Spleen (tissue), 11 donors: ENCODE data around the gene PLEKHA4. TPM values are rescaled to one million over a fixed set of nuclear protein-coding genes. Genes with fewer than 3 reads are reported as not detected.

Experiments
- DNase-seq: peaks from one replicate; pipeline ENCODE4 v3.0.0-alpha.2; 2020
- H3K27ac ChIP-seq, 8 donors: fragments of 200-600 bp; sonication (generic) in 7 of 8; 1 replicate in 4 of 8; 2 replicates in 4 of 8; pipeline versions ENCODE4 v1.5.0 to v1.8.0; 2016 to 2021; ENCODE audit warnings: inconsistent platforms in 4 of 8, mild to moderate bottlenecking in 4 of 8, moderate library complexity in 1 of 8
- H3K27me3 ChIP-seq, 7 donors: fragments of 200-600 bp; sonication (generic) in 6 of 7; replicated peaks in 1 of 7; 1 replicate in 4 of 7; 2 replicates in 3 of 7; pipeline versions ENCODE4 v1.5.0 to v1.8.0; 2016 to 2021; ENCODE audit warnings: inconsistent platforms in 3 of 7, mild to moderate bottlenecking in 1 of 7
- H3K36me3 ChIP-seq, 6 donors: fragments of 200-600 bp; sonication (generic) in 5 of 6; 1 replicate in 4 of 6; 2 replicates in 2 of 6; pipeline versions ENCODE4 v1.5.0 to v1.8.0; 2016 to 2021; ENCODE audit warnings: inconsistent platforms in 2 of 6
- H3K4me1 ChIP-seq, 6 donors: fragments of 200-600 bp; sonication (generic) in 5 of 6; 1 replicate in 3 of 6; 2 replicates in 3 of 6; pipeline versions ENCODE4 v1.5.0 to v1.8.0; 2016 to 2021; ENCODE audit warnings: inconsistent platforms in 3 of 6
- H3K4me3 ChIP-seq, 8 donors: fragments of 200-600 bp; sonication (generic) in 7 of 8; 1 replicate in 4 of 8; 2 replicates in 4 of 8; pipeline versions ENCODE4 v1.5.0 to v1.8.0; 2016 to 2021; ENCODE audit warnings: inconsistent platforms in 4 of 8, mild to moderate bottlenecking in 4 of 8, moderate library complexity in 2 of 8
- H3K9me3 ChIP-seq, 8 donors: fragments of 200-600 bp; sonication (generic) in 7 of 8; 1 replicate in 4 of 8; 2 replicates in 4 of 8; pipeline versions ENCODE4 v1.5.0 to v1.8.0; 2016 to 2021; ENCODE audit warnings: inconsistent platforms in 4 of 8
- POLR2A ChIP-seq, 3 donors: fragments of 450-650 bp; IDR thresholded peaks; one replicate each; pipeline ENCODE4 v1.5.1; 2017; ENCODE audit warnings: antibody characterized with exemption in 3 of 3, mild to moderate bottlenecking in 1 of 3
- POLR2AphosphoS5 ChIP-seq, 3 donors: sonication (generic); formaldehyde crosslinking; IDR thresholded peaks; one replicate each; pipeline ENCODE4 v1.5.1; 2017; ENCODE audit warnings: antibody characterized with exemption in 3 of 3
- WGBS, 5 donors: extraction: QIAGEN DNeasy Blood & Tissue Kit in 3 of 5; methylation state at CpG; one replicate each; pipeline versions ENCODE4 v1.1.5 to v1.1.7; 2013 to 2018; 5-methylcytosine and 5-hydroxymethylcytosine counted together
- intact Hi-C: fragments of 100-400 bp; cut with DNase I; formaldehyde crosslinking; loops from one replicate; pipeline ENCODE4 v1.15.0; 2023; ENCODE audit warnings: low total_unique reads
- polyA plus RNA-seq, 3 donors: library from polyadenylated mRNA; stranded (reverse); fragments of 200-250 nt; gene quantifications; one replicate each; pipeline ENCODE4 v1.2.1, GENCODE V29; 2013
- total RNA-seq, 7 donors: library from RNA; depleted of rRNA in 3 of 7; stranded (reverse); fragments of >200 nt in 3 of 7; fragmentation: NEBNext Ultra II Directional in 4 of 7; extraction: Animal tissue kit (Norgen Biotek cat#: 25700) in 4 of 7; gene quantifications; one replicate each; pipeline versions ENCODE4 v1.1.0 to v1.2.1, GENCODE V29; 2016 to 2021
- TF ChIP-seq, protein P1 (sequence below), 11 experiments: fragments of 200-600 bp in 7 of 11; fragments of 450-650 bp in 4 of 11; sonication (generic) in 4 of 11; IDR thresholded peaks in 8 of 11; conservative IDR thresholded peaks in 3 of 11; 1 replicate in 7 of 11; 2 replicates in 4 of 11; pipeline versions ENCODE4 v1.4.0 to v1.8.0; 2016 to 2021; ENCODE audit warnings: antibody characterized with exemption in 11 of 11, inconsistent platforms in 4 of 11, mild to moderate bottlenecking in 1 of 11
- donor health status: healthy with polysubstance abuse.
- donor health status: DM: no; HTN: no; CAD: no; lungs with moderate emphysema.
- donor health status: DM: no; HTN: no; CAD: no.
- donor health status: Bipolar disorder and iron deficiency.
- donor health status: healthy.
- donor health status: DM: no; HTN: no; CAD: no.
- donor health status: DM: yes; HTN: yes; CAD: no.

PLEKHA4 gene
- total and polyA plus RNA-seq, 10 donors = 8.6 to 24.2 (median 14.9) TPM

DNA sequence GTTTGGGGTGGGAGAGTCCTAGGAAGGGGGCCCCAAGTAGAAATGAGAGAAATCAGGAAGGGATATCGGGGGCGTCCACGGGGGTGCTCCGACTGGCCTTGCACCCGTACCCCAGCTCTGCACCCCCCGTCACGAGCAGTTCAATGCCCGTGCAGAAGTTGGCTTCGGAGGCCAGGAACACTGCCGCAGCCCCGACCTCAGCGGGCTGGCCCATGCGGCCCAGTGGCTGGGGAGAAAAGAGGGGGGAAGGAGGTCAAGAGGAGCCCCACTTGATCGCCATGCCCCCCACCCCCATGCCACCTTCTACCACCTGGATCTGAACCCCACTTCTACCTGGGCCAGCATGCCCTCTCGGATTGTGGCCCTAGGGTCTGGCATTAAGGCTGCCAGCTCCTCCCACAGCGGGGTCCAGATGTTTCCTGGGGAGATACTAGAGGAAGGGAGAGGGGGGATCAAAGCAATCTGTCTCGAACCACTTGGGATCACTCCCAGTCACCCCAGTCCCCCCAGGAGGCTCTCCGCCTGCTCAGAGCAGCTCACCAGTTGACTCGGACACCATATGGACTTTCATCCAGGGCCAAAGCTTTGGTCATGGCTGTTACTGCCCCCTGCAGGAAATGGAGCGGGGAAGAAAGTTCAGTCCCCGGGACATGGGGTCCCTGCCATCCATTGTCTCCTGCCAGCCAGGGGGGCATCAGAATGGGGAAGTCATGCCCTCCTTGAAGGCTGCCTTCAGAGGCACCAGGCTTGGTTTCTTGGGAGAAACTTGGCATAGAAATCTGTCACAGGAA, 55.1 kb downstream of the PLEKHA4 start:
- Histone ChIP-seq H3K9me3 (no peaks in the 10 kb centered on the region), H3K4me1 (peaks cover 15 to 52% (median 26%) of the 10 kb centered on the region in 6 donors), H3K27me3 (peaks cover 0 to 8% (median 0%) of the 10 kb centered on the region in 7 donors), H3K4me3 (no peak overlapping the region), H3K36me3 (no peaks in the 10 kb centered on the region), H3K27ac (peak overlapping the region in 3 of 8 donors; percentile 81 to 85 (median 85))
- 82 to 91% (median 90%) methylated on average over 15 to 21 of the region's 21 CpGs for WGBS, 5 donors
- DNase-seq = no peak
- intact Hi-C loops = no loop called here
- no peak for TF ChIP-seq POLR2AphosphoS5 (IDR thresholded peaks at IDR 0.05)
- TF ChIP-seq, protein P1, sequence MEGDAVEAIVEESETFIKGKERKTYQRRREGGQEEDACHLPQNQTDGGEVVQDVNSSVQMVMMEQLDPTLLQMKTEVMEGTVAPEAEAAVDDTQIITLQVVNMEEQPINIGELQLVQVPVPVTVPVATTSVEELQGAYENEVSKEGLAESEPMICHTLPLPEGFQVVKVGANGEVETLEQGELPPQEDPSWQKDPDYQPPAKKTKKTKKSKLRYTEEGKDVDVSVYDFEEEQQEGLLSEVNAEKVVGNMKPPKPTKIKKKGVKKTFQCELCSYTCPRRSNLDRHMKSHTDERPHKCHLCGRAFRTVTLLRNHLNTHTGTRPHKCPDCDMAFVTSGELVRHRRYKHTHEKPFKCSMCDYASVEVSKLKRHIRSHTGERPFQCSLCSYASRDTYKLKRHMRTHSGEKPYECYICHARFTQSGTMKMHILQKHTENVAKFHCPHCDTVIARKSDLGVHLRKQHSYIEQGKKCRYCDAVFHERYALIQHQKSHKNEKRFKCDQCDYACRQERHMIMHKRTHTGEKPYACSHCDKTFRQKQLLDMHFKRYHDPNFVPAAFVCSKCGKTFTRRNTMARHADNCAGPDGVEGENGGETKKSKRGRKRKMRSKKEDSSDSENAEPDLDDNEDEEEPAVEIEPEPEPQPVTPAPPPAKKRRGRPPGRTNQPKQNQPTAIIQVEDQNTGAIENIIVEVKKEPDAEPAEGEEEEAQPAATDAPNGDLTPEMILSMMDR (IDR thresholded peaks at IDR 0.05 in 8 of 11, conservative IDR thresholded peaks at IDR 0.05 in 3 of 11) = peak in 1 of 11 experiments; percentile 8

DNA sequence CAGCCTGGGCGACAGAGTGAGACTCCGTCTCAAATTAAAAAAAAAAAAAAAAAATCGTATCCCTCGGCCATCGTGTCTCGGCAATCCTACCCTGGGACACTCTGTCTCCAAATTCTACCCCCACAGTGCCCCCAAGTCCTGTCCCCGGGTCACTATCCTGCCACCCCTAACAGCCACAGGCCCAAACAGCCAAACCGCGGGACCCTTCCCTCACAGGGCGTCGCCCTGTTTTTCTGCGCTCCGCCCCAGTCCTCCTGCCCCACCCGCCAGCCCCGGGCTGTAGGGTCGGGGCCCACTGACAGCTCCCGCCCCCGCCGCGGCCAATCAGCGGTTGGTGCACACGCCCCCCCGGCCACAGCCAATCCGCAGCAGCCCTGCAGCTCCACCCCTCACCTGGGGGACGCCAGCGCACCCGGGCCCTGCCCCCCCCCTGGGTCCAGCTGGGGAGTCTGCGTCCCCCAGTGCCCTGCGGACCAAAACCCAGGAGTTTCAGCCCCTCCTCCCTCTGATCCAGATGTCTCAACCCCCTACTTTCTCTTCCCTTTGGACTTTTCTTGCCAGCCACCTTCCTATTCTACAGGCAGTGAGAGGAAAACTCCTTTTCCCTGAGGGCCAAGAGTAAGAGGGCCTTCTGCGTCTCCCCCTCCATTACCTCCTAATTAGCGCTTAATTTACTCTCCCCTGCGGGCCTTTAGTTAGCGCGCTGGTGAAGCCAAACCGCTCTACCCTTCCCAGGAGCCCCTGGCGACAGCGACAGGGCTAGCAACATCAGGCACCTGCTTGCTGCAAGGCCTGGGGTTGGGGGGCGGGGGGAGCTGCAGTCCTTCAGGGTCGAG, 56.1 kb downstream of the PLEKHA4 start:
- Histone ChIP-seq H3K4me1 (peaks cover 15 to 52% (median 26%) of the 10 kb centered on the region in 6 donors), H3K4me3 (peak overlapping the region in 7 of 8 donors; percentile 68 to 82 (median 73)), H3K27ac (peak overlapping the region in 7 of 8 donors; percentile 61 to 85 (median 83)), H3K36me3 (peaks cover 0 to 8% (median 0%) of the 10 kb centered on the region in 6 donors), H3K9me3 (no peaks in the 10 kb centered on the region), H3K27me3 (peaks cover 0 to 8% (median 0%) of the 10 kb centered on the region in 7 donors)
- peak; percentile 91 for DNase-seq
- TF ChIP-seq POLR2A (IDR thresholded peaks at IDR 0.05) (no peak), POLR2AphosphoS5 (IDR thresholded peaks at IDR 0.05) (peak; percentile 57 to 84 (median 80))
- TF ChIP-seq, protein P1 (IDR thresholded peaks at IDR 0.05 in 8 of 11, conservative IDR thresholded peaks at IDR 0.05 in 3 of 11) = peak in 1 of 11 experiments; percentile 22
- intact Hi-C loops = no loop called here
- WGBS, 5 donors = 14 to 25% (median 16%) methylated on average over 26 to 39 of the region's 39 CpGs

DNA sequence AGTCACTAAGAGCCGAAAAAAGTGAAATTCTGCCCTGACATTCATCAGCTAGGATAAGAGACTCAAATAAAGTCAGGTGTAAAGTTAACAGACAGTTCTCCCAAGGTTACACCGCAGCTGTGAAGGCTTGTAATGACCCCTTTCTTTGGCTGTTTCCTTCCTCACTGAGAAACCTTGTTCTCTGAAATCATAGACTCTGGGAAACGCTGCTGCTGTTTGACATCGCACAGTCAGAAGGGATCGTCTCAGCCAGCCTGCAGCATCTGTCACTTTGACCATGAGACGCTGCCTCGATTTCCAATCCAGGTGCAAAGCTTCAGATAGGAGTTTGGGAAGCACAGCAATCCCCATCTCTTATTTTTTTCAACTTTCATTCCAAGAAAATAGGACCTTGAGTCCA, 58.3 kb downstream of the PLEKHA4 start:
- TF ChIP-seq, protein P1 (IDR thresholded peaks at IDR 0.05 in 8 of 11, conservative IDR thresholded peaks at IDR 0.05 in 3 of 11) = no peak
- TF ChIP-seq POLR2A (IDR thresholded peaks at IDR 0.05) (no peak), POLR2AphosphoS5 (IDR thresholded peaks at IDR 0.05) (no peak)
- peaks cover 0 to 8% (median 0%) of the 10 kb centered on the region in 7 donors for H3K27me3 ChIP-seq
- H3K36me3 ChIP-seq = peaks cover 0 to 9% (median 0%) of the 10 kb centered on the region in 6 donors
- H3K4me3 ChIP-seq = peak overlapping the region; percentile 68 to 82 (median 73)
- H3K4me1 ChIP-seq = peaks cover 15 to 40% (median 26%) of the 10 kb centered on the region in 6 donors
- 11 to 18% (median 15%) methylated on average over 7 of the region's 7 CpGs for WGBS, 5 donors
- DNase-seq = no peak
- no peaks in the 10 kb centered on the region for H3K9me3 ChIP-seq
- intact Hi-C loops = no loop called here
- peak overlapping the region in 7 of 8 donors; percentile 61 to 85 (median 83) for H3K27ac ChIP-seq
